ENCODE results near the gene NELFA. TPM values are rescaled to one million over a fixed set of nuclear protein-coding genes. Genes with fewer than 3 reads are reported as not detected.

The NELFA gene
- total and polyA plus RNA-seq, 2 of the 13 experiments (the other 11 are each of a cell fraction or from before 2014, with no cell fraction given): 13.3 to 18.5 TPM

GRCh38 chr4:2008921-2009650 is at the start of gene NELFA (continued):
- TF ChIP-seq TSC22D2 (CRISPR knock-in tag; IDR thresholded peaks at IDR 0.05; ENCODE audit: borderline replicate concordance) (no peak), MAFG (CRISPR knock-in tag; IDR thresholded peaks at IDR 0.05) (peak; percentile 4; the same call in 1 of the 2 replicates), ZNF616 (CRISPR knock-in tag; IDR thresholded peaks at IDR 0.05; ENCODE audit: low read depth) (no peak), RFX1 (IDR thresholded peaks at IDR 0.05) (no peak), CENPT (CRISPR knock-in tag; IDR thresholded peaks at IDR 0.05; ENCODE audit: low read depth) (peak; percentile 70; the same call in 1 of the 2 replicates), ZNF331 (CRISPR knock-in tag; IDR thresholded peaks at IDR 0.05) (peak; percentile 65), NFKBIZ (CRISPR knock-in tag; IDR thresholded peaks at IDR 0.05) (peak; percentile 49; the same call in 1 of the 2 replicates), LCORL (IDR thresholded peaks at IDR 0.05) (no peak), LCORL (CRISPR knock-in tag; IDR thresholded peaks at IDR 0.05) (peak; percentile 89), STAG1 (CRISPR knock-in tag; IDR thresholded peaks at IDR 0.05) (peak; percentile 45), MIXL1 (CRISPR knock-in tag; IDR thresholded peaks at IDR 0.05) (no peak), ZNF619 (CRISPR knock-in tag; IDR thresholded peaks at IDR 0.05) (0 out of 2 replicates have a peak, but pooled peaks have one; percentile 30), REXO4 (CRISPR knock-in tag; IDR thresholded peaks at IDR 0.05; ENCODE audit: borderline replicate concordance) (0 out of 2 replicates have a peak, but pooled peaks have one; percentile 32), ZNF253 (CRISPR knock-in tag; IDR thresholded peaks at IDR 0.05; ENCODE audit: borderline replicate concordance) (no peak; the same call in 1 of the 2 replicates), ZNF224 (CRISPR knock-in tag; IDR thresholded peaks at IDR 0.05) (peak; percentile 81), ZNF747 (CRISPR knock-in tag; IDR thresholded peaks at IDR 0.05; ENCODE audit: borderline replicate concordance) (no peak; the same call in 1 of the 2 replicates), ZNF263 (CRISPR knock-in tag; IDR thresholded peaks at IDR 0.05) (no peak; the same call in 1 of the 2 replicates), ZNF256 (CRISPR knock-in tag; conservative IDR thresholded peaks at IDR 0.05) (no peak), SAFB2 (CRISPR knock-in tag; IDR thresholded peaks at IDR 0.05; ENCODE audit: borderline replicate concordance, low read depth) (peak; percentile 36; the same call in 1 of the 2 replicates), ZNF569 (CRISPR knock-in tag; IDR thresholded peaks at IDR 0.05; ENCODE audit: borderline replicate concordance) (no peak), FOXP4 (CRISPR knock-in tag; IDR thresholded peaks at IDR 0.05) (peak; percentile 1; the same call in 1 of the 2 replicates), ZNF101 (CRISPR knock-in tag; IDR thresholded peaks at IDR 0.05; ENCODE audit: borderline replicate concordance, low read depth) (no peak)
- TF ChIP-seq, protein P1, sequence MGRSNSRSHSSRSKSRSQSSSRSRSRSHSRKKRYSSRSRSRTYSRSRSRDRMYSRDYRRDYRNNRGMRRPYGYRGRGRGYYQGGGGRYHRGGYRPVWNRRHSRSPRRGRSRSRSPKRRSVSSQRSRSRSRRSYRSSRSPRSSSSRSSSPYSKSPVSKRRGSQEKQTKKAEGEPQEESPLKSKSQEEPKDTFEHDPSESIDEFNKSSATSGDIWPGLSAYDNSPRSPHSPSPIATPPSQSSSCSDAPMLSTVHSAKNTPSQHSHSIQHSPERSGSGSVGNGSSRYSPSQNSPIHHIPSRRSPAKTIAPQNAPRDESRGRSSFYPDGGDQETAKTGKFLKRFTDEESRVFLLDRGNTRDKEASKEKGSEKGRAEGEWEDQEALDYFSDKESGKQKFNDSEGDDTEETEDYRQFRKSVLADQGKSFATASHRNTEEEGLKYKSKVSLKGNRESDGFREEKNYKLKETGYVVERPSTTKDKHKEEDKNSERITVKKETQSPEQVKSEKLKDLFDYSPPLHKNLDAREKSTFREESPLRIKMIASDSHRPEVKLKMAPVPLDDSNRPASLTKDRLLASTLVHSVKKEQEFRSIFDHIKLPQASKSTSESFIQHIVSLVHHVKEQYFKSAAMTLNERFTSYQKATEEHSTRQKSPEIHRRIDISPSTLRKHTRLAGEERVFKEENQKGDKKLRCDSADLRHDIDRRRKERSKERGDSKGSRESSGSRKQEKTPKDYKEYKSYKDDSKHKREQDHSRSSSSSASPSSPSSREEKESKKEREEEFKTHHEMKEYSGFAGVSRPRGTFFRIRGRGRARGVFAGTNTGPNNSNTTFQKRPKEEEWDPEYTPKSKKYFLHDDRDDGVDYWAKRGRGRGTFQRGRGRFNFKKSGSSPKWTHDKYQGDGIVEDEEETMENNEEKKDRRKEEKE (IDR thresholded peaks at IDR 0.05): no peak
- TF ChIP-seq, protein P2, sequence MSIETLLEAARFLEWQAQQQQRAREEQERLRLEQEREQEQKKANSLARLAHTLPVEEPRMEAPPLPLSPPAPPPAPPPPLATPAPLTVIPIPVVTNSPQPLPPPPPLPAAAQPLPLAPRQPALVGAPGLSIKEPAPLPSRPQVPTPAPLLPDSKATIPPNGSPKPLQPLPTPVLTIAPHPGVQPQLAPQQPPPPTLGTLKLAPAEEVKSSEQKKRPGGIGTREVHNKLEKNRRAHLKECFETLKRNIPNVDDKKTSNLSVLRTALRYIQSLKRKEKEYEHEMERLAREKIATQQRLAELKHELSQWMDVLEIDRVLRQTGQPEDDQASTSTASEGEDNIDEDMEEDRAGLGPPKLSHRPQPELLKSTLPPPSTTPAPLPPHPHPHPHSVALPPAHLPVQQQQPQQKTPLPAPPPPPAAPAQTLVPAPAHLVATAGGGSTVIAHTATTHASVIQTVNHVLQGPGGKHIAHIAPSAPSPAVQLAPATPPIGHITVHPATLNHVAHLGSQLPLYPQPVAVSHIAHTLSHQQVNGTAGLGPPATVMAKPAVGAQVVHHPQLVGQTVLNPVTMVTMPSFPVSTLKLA (IDR thresholded peaks at IDR 0.05): no peak
